Central memory CD4-positive, alpha-beta T cell (primary cell): Measurements from ENCODE around the gene PLCH1.

Experiments used
- DNase-seq: peaks from one replicate; pipeline ENCODE4 v3.0.0; 2022

Gene PLCH1

DNA sequence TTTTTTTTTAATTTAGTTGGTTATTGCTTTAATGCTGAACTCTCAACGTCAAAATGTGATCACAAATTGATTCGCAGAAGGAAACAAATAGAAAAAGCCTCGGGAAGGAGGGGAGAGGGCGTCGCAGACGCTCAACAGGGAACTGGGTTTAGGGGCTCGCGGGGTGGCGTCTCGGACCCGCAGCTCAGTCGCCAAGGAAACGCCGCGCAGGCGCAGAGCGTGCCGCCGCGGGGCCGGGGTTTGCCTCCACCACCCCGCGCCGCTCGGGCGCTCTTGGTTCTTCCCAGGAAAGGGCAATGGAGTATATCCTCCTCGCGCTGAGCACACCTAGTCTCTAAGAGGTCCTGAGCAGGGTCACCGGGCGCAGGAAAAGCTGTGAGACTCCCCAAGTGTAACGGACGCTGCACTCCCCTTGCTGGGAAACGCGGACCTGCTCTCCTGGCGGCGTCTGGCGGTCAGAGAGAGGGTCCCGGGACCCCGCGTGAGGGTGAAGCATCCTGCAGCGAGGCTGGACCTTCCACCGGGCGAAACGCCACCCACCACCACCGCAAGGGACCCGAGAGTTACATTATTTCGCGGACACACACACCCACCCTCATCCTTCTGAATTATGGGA is 753 bp downstream of the PLCH1 start:
- DNase-seq = peak; percentile 2

DNA sequence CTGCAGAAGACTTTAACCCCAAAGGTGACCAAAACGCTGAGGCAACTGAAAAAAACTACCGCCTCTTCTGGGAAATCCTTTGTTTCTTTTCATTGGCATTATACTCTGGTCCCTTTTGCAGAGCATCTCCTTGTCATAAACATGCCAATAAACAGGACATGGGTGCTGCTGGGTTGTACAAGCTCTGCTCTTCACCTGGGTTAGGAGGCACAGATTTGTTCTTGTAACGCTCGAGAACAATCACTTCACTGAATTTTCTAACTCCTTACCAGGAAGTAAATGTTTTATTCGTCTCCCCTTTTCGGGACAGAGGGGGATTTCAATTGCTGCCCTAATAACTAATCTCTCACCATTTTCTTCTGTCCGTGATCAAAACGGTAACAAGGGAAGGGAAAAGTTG is 1.3 kb downstream of the PLCH1 start:
- peak; percentile 3 for DNase-seq

GRCh38 chr3:155742349-155742965 is 2.4 kb downstream of the PLCH1 start:
- DNase-seq = no peak

GRCh38 chr3:155741603-155742002 is 3.3 kb downstream of the PLCH1 start:
- no peak for DNase-seq

DNA sequence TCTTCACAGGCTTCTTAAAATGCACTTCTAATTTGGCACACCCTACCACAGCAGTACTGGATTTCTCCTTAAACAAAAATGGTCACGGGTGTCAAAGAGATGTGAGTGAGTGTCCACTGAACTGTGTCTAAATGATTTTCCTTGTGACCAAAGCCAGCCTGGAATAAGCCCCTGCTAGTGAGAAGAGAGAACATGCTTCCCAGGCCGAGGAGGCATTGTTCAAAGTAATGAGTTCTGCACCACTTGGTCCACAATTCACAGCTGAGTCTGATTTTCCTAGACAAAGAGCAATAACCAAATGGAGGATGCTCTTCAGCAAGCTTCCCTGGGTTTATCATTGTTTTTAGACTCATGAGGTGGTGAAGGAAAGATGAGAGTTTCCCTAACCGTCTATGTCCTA is 3.8 kb downstream of the PLCH1 start:
- no peak for DNase-seq

DNA sequence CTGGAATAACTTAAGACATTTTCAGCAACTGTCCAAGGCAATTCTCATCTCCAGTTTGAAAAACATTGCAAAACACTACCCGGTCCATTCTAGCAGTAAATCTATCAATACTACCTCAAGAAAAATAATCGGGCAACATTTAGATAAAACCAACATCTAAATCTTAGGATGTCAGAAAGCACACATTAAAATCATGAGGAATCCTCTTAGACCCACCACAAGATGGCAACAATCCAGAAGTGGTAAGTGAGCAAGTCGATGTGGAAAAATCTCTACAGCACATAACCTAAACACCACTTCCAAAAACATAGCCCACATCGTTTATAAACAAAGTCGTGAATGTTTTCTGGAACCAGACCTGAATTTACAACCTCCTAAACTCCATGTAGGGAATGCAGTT is 5.7 kb downstream of the PLCH1 start:
- no peak for DNase-seq

DNA sequence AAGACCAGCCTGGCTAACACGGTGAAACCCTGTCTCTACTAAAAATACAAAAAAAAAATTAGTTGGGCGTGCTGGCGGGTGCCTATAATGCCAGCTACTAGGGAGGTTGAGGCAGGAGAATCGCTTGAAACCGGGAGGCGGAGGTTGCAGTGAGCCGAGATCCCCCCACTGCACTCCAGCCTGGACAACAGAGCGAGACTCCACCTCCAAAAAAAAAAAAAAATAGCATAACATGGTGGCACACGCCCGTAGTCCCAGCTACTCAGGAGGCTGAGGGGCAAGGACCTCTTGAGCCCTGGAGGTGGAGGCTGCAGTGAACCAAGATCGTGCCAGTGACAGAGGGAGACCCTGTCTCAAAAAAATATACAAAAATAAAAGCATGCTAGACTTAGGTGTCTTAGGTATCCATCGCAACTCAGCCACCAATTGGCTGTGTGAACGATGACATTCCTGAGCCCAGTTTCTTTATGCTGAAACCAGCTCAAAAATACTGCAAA is 6.2 kb downstream of the PLCH1 start:
- DNase-seq = no peak

GRCh38 chr3:155737844-155738460 is 6.9 kb downstream of the PLCH1 start:
- DNase-seq = no peak

GRCh38 chr3:155736381-155736780 is 8.5 kb downstream of the PLCH1 start:
- no peak for DNase-seq

DNA sequence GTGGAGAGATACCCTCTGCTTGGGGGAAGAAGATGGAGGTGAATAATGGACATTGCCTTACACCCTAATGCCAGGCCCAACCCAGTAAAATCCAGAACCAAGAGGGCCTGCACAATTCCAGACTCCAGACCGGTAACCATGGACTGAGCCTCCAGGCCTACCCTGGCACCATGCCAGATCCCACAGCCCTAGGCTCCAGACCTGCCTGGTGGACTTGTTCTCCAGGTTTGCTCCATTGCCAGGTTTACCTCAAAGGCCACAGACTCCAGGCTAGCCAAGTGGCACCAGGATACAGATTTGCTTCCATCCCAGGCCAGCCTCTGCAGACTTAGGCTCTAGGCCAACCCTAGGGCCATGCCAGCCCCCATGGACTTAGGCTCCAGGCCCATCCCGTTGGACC is 14.0 kb downstream of the PLCH1 start:
- DNase-seq = no peak

DNA sequence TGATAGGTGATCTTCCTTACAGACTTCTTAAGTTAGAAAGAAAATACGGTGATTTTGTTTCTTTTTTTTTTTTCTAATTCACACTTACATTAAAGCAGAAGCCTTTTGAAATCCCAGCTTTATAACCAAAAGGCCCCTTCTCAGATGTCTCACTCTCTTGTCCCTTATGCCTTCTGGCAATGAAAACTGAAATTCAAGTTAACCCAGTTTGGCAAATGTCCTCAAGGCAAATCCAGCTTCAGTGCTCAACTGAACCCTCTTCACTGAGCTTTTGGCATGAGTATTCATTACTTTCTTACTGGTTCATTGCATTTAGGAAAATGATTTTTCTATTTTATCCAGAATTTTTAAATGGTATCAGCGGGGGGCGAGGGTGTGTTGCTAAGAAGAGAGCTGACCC is 17.0 kb downstream of the PLCH1 start:
- DNase-seq = no peak

DNA sequence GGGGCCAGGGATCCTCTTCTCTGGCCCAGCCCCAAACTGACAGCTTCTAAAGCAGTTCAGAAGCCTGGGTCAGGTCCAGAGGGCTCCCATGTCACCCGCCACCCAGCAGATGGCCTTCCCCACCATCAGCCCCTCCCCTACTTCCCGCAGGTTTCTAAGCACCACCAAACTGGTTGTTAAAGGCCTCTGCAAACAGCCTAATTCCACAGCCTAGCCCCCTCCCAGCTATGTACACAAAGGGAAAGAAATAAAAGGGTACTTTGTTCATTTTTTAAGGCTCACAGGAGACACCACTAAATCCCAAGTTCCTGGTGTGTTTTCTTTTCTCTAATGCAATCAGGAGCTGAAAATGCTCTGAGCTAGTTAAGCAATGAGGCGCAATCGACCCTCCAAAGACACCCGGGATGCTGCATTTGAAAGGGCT is 30.6 kb downstream of the PLCH1 start:
- no peak for DNase-seq

DNA sequence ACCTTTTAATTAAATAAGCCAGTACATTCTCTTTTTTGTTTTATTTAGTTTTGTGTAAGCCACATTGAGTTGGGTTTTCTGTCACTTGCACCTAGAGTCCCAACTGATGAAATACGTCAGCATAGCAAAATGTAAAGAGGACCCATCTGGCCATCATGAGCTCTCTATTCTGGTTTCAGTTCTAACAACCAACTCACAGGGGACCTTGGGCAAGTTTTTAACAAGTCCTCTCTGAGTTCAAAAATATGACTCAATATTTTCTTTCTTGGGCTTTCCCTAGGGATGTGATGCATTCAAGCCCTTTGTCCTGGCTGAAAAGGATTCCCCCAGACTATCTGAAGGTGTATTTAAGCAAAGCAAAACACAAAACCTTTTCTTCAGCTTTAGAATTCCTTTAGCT is 32.9 kb downstream of the PLCH1 start:
- no peak for DNase-seq

DNA sequence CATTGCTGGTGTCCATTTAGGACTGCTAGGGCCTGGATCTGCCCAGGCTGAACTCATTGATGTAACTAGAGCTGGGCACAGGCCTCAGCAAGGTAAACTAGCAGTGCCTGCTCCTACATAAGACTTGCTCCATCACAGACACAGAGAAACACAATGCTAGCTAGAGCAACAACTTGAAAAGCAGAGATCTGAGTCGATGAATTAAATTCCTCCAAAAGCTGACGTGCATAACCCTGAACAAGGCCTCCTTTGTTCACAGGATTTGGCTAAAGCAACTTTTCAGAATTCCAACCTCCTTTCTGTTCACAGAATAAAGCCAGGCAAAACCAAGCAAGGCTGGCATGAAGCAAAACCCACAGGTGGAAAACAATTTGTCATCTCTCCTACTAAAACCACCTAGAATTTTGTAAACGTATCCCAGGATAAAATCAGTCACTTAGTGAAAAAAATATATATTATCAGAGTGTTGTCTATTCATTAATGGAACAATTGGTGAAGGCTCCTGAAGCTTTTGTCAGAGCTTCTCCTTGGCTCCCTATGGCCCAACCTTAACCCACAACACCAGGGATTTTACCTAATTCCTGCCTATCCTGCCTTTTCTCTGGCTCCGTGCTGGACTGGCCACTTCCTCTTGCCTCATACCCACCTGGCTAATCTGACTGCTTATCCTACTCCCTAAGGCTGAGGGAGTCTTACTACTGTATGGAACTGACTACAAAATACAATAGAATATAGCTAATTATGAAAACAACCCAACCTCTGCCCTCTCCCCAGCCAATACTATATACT is 39.9 kb downstream of the PLCH1 start:
- DNase-seq = no peak

GRCh38 chr3:155704061-155704460 is 40.8 kb downstream of the PLCH1 start:
- DNase-seq = no peak

DNA sequence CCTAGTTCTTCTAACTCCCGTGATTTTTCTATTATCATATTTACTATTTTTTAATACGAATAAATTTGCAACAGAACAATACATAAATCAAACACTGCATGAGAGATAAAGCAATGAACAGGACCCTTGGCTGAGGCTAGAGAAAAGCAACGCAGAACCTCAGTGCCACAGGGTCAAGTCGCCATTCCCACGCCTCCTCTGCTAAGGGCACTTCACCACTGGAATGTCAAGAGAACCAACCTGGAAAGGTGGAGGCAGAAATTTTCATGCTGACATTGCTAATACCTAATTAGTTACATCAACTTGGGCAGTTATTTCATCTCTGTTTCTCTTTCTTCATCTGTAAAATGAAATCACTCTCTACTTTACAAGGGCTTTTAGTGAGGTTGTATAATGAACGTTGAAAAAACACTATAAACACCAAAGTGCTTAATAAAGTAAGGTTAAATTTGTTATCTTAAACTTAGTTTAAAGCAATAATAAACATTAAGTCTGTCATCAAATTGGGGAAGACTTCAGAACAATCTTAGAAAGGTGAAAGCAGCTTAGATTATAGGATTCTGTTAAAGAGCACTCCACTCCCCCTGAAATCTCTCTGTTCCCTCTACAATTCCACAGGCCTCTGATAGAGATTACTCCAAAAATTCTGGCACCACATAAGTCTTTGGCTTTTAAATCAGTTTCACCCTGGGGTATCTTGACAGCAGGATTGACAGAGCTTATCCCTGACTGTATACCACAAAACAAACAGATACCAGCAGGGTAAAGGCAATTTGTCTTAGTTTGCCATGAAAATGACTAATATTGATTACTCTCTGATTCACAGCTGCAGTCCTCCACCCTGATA is 41.9 kb downstream of the PLCH1 start:
- DNase-seq = no peak

GRCh38 chr3:155701882-155702465 is 42.9 kb downstream of the PLCH1 start:
- DNase-seq = peak; percentile 18

DNA sequence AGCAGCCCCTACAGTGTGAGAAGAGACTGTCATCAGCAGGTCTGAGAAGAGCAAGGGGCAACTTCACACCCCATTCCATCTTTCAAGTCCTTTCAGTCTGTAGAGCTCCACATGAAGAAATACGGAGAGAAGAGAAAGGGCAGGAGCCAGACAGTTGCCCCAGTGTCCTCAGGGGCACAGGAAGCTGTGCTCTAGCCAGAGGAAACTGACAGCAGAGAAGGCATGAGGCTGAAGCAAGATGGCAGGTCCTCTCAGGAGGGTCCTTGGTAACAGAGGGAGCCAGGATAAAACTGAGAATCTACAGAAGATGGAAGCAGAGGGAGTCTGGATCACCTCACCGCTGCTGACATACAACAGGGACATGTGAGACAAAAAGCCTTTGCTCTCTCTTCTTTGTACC is 47.3 kb downstream of the PLCH1 start:
- DNase-seq = no peak

DNA sequence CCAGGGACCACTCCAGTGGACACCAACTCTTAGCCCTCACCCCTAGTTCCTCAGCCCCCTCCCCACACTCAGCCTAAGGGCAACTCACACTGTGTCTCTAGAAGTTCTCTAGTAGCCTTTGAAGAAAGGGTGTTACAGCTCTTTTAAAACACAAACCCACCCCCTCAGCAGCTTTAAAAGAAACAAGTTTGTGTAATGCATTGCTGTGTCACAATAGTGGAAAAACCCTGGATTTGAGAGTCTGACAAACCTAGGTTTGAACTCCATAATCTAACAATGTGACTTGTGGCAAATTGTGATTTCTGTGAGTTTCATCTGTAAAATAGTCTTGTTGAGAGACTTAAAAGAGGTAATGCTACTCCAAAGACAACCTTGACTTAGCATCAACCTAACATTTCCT is 54.0 kb downstream of the PLCH1 start:
- no peak for DNase-seq

DNA sequence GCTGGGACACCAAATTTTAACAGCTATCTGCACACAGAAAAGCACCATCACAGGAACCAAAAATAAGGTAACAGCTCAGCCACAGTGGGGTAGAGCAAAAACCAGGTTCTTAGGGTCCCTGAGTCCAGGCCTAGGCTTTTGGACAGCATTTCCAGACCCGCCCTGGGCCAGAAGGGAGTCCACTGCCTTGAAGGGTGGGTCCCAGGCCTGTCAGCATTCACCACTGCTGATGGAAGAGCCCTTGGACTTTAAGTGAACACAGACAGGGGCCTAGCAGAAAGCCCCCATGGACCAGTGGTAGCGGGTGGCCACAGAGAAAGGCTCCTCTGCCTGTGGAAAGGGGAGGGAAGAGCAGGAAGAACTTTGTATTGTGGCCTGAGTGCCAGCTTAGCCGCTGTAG is 56.4 kb downstream of the PLCH1 start:
- no peak for DNase-seq

GRCh38 chr3:155683344-155683720 is 61.5 kb downstream of the PLCH1 start:
- DNase-seq = no peak
